B cell (primary cell): ENCODE results near the gene VKORC1L1. TPM values are rescaled to one million over a fixed set of nuclear protein-coding genes. Genes with fewer than 3 reads are reported as not detected.

Source experiments
- ATAC-seq: fragments of 200-7000 bp; cut with Tn5 transposase; one replicate; pipeline ENCODE4 v1.10.0; 2021; ENCODE audit warnings: low read depth, mild to moderate bottlenecking, moderate number of reproducible peaks, moderate library complexity
- CTCF ChIA-PET: fragments of 350-600 bp; sonication (Branson Sonifier 250); formaldehyde crosslinking; loops from one replicate; lab custom pipeline; 2021; ENCODE audit warnings: antibody characterized with exemption, inconsistent platforms; lab: Charles Lee
- POLR2A ChIA-PET: fragments of 350-600 bp; sonication (Branson Sonifier 250); formaldehyde crosslinking; loops from one replicate; lab custom pipeline; 2021; ENCODE audit warnings: antibody characterized with exemption; lab: Charles Lee
- DNase-seq: peaks from one replicate; pipeline ENCODE4 v3.0.0; 2013
- H2AFZ ChIP-seq: 2 replicates; pipeline ENCODE4 v1.6.1; 2012; ENCODE audit warnings: mild to moderate bottlenecking, low read depth, low read length; ENCODE audit not compliant: insufficient read depth, poor library complexity, severe bottlenecking
- H3K27ac ChIP-seq, 2 donors: 1 replicate in 1 of 2; 2 replicates in 1 of 2; pipeline ENCODE4 v1.5.1; 2012 to 2013; ENCODE audit warnings: low read length in 2 of 2, mild to moderate bottlenecking in 2 of 2, moderate library complexity in 1 of 2
- H3K27me3 ChIP-seq, 4 experiments: fragments of 200-600 bp in 1 of 4; sonication (generic) in 1 of 4; replicated peaks in 1 of 4; 1 replicate in 2 of 4; 2 replicates in 2 of 4; pipeline versions ENCODE4 v1.6.1 to v1.7.0; 2013 to 2016; ENCODE audit warnings: low read length in 3 of 4, mild to moderate bottlenecking in 2 of 4, mixed read lengths in 1 of 4, moderate library complexity in 1 of 4; ENCODE audit not compliant: insufficient read depth in 4 of 4, control insufficient read depth in 3 of 4; ENCODE audit errors: control extremely low read depth in 1 of 4
- H3K36me3 ChIP-seq, 2 experiments: replicated peaks in 1 of 2; 1 replicate in 1 of 2; 2 replicates in 1 of 2; pipeline versions ENCODE4 v1.6.1 to v1.7.1; 2013; ENCODE audit warnings: low read length in 1 of 2; ENCODE audit not compliant: insufficient read depth in 2 of 2, control insufficient read depth in 1 of 2; ENCODE audit errors: control extremely low read depth in 1 of 2, extremely low read depth in 1 of 2
- H3K4me1 ChIP-seq, 2 donors: fragments of 200-600 bp in 1 of 2; sonication (generic) in 1 of 2; 1 replicate in 1 of 2; 2 replicates in 1 of 2; pipeline versions ENCODE4 v1.5.1 to v1.6.1; 2013 to 2017; ENCODE audit warnings: low read length in 2 of 2; ENCODE audit not compliant: control insufficient read depth in 2 of 2, insufficient read depth in 2 of 2
- H3K4me2 ChIP-seq: replicated peaks from 2 replicates; pipeline ENCODE3; 2012; ENCODE audit warnings: mild to moderate bottlenecking, low read depth, low read length; ENCODE audit not compliant: poor library complexity, severe bottlenecking
- H3K4me3 ChIP-seq, 5 experiments: fragments of 200-600 bp in 1 of 5; sonication (generic) in 1 of 5; 1 replicate in 3 of 5; 2 replicates in 2 of 5; pipeline versions ENCODE4 v1.5.1 to v1.7.0; 2011 to 2016; ENCODE audit warnings: low read length in 4 of 5, mild to moderate bottlenecking in 4 of 5, low read depth in 2 of 5, control low read depth in 1 of 5, moderate library complexity in 1 of 5; ENCODE audit not compliant: insufficient read depth in 1 of 5; ENCODE audit errors: control extremely low read depth in 1 of 5, extremely low read depth in 1 of 5
- H3K79me2 ChIP-seq: fragments of 200-600 bp; sonication (generic); one replicate; pipeline ENCODE4 v1.6.0; 2016; ENCODE audit warnings: low read length; ENCODE audit not compliant: control insufficient read depth, insufficient read depth
- H3K9ac ChIP-seq: fragments of 200-600 bp; sonication (generic); 2 replicates; pipeline ENCODE4 v1.6.1; 2017; ENCODE audit warnings: mild to moderate bottlenecking, low read length, moderate library complexity
- H3K9me3 ChIP-seq, 3 donors: one replicate each; pipeline versions ENCODE4 v1.6.1 to v1.7.1; 2013; ENCODE audit warnings: low read length in 2 of 3; ENCODE audit not compliant: control insufficient read depth in 2 of 3, insufficient read depth in 1 of 3; ENCODE audit errors: control extremely low read depth in 1 of 3
- H4K20me1 ChIP-seq: 2 replicates; pipeline ENCODE4 v1.6.0; 2012; ENCODE audit warnings: mild to moderate bottlenecking, low read length; ENCODE audit not compliant: insufficient read depth, control insufficient read depth, poor library complexity, severe bottlenecking
- H3K27ac Mint-ChIP-seq: one replicate; pipeline ENCODE4 v1.8.0; 2021; ENCODE audit warnings: mixed read lengths
- H3K27me3 Mint-ChIP-seq: one replicate; pipeline ENCODE4 v1.8.0; 2021; ENCODE audit warnings: mixed read lengths
- H3K4me1 Mint-ChIP-seq: one replicate; pipeline ENCODE4 v1.8.0; 2021; ENCODE audit warnings: mixed read lengths
- H3K4me3 Mint-ChIP-seq: one replicate; pipeline ENCODE4 v1.8.0; 2021; ENCODE audit warnings: mixed read lengths
- H3K9me3 Mint-ChIP-seq: one replicate; pipeline ENCODE4 v1.8.0; 2022; ENCODE audit warnings: mixed read lengths; ENCODE audit not compliant: insufficient read depth
- EZH2 ChIP-seq: IDR thresholded peaks from 2 replicates; pipeline ENCODE4 v1.6.1; 2012; ENCODE audit warnings: borderline replicate concordance, low read depth, mild to moderate bottlenecking, moderate library complexity, low read length; ENCODE audit not compliant: insufficient read depth, poor library complexity, severe bottlenecking
- WGBS: methylation state at CpG from one replicate; pipeline ENCODE4 v1.1.5; 2013; ENCODE audit warnings: missing lambda C conversion rate; ENCODE audit not compliant: insufficient coverage; 5-methylcytosine and 5-hydroxymethylcytosine counted together
- intact Hi-C: fragments of 100-400 bp; cut with micrococcal nuclease; formaldehyde crosslinking; loops from one replicate; pipeline ENCODE4 v1.10.0; 2022
- polyA minus RNA-seq: library from RNA; depleted of rRNA, polyadenylated mRNA; stranded (reverse); fragments of >200 nt; gene quantifications from 2 replicates; pipeline ENCODE4 v1.2.3, GENCODE V29; 2012
- polyA plus RNA-seq: library from polyadenylated mRNA; depleted of rRNA; stranded (reverse); fragments of >200 nt; gene quantifications from 2 replicates; pipeline ENCODE4 v1.2.3, GENCODE V29; 2012
- total RNA-seq, 2 donors: library from RNA; stranded (reverse); fragments of 120-200 nt in 1 of 2; gene quantifications; 1 replicate in 1 of 2; 2 replicates in 1 of 2; pipeline versions ENCODE4 v1.2.3 to v1.2.4, GENCODE V29; 2013 to 2022
- TF ChIP-seq, protein P1 (sequence below): fragments of 200-600 bp; IDR thresholded peaks from one replicate; pipeline ENCODE4 v1.8.0; 2022; ENCODE audit warnings: antibody characterized with exemption, mild to moderate bottlenecking

Gene VKORC1L1
- total RNA-seq (8.1 and 10.1 TPM in 2 replicates), polyA plus RNA-seq (2.0 and 2.2 TPM in 2 replicates), polyA minus RNA-seq (2.2 and 2.5 TPM in 2 replicates)
- 6.3 TPM for total RNA-seq (2013)

DNA sequence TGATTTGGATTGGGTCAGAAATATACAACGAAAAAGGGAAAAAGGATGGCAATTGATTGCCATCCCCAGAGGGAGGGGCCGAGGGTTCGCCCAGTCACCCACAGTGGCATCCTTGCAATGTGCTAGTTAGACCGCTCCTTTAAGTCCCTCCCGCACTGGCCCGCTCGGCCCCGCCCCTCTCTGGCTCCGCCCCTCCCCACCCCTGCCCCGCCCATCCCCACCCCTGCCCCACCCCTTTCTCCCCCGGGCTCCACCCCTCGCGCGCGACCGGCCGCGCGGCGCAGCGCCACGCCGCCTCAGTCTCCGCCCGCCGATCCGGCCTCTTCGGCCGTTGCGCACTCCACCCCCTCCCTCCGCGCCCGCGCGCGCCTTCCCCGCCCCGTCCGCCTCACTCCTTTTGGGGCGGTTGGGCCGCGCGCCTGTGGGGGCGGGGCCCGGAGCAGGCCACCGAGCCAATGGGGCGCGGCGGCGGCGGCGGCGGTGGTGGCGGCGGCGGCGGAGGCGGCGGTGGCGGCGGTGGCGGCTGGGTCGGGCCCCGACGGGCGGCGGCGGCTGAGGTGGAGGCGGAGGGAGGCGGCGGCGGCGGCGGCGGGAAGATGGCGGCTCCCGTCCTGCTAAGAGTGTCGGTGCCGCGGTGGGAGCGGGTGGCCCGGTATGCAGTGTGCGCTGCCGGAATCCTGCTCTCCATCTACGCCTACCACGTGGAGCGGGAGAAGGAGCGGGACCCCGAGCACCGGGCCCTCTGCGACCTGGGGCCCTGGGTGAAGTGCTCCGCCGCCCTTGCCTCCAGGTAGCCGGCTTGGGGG, at the start of gene VKORC1L1:
VKORC1L1 (plus strand) TSS at position 299 of the 806 bp plus-strand sequence; CDS start at position 597, 298 bp downstream.
- H4K20me1 ChIP-seq = no peaks in the 10 kb centered on the region
- H3K27ac ChIP-seq = peak within 1 kb of the TSS; percentile 54 to 71
- H3K79me2 ChIP-seq = peaks cover 11% of the 10 kb centered on the region
- peak; percentile 96 for DNase-seq
- H3K4me1 ChIP-seq = peaks cover 5 to 9% of the 10 kb centered on the region in 2 donors
- H3K36me3 ChIP-seq = no peaks in the 10 kb centered on the region
- Mint-ChIP-seq H3K27ac (peak within 1 kb of the TSS; percentile 68), H3K9me3 (no peaks in the 10 kb centered on the region), H3K27me3 (no peaks in the 10 kb centered on the region), H3K4me3 (peak within 1 kb of the TSS; percentile 87), H3K4me1 (peaks cover 8% of the 10 kb centered on the region)
- no peaks in the 10 kb centered on the region for H3K27me3 ChIP-seq
- peak within 1 kb of the TSS; percentile 72 for H3K9ac ChIP-seq
- no peak for TF ChIP-seq EZH2
- TF ChIP-seq, protein P1, sequence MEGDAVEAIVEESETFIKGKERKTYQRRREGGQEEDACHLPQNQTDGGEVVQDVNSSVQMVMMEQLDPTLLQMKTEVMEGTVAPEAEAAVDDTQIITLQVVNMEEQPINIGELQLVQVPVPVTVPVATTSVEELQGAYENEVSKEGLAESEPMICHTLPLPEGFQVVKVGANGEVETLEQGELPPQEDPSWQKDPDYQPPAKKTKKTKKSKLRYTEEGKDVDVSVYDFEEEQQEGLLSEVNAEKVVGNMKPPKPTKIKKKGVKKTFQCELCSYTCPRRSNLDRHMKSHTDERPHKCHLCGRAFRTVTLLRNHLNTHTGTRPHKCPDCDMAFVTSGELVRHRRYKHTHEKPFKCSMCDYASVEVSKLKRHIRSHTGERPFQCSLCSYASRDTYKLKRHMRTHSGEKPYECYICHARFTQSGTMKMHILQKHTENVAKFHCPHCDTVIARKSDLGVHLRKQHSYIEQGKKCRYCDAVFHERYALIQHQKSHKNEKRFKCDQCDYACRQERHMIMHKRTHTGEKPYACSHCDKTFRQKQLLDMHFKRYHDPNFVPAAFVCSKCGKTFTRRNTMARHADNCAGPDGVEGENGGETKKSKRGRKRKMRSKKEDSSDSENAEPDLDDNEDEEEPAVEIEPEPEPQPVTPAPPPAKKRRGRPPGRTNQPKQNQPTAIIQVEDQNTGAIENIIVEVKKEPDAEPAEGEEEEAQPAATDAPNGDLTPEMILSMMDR = no peak
- intact Hi-C loops = loop anchor here (1.0 kb wide), 2 partner anchors 109 to 123 kb away; partner anchors contain the start of gene GUSB
- peak; percentile 93 for ATAC-seq
- H3K9me3 ChIP-seq = no peaks in the 10 kb centered on the region
- CTCF ChIA-PET = no interaction called here
- WGBS = under 1% methylated on average over 75 of the region's 94 CpGs
- peak within 1 kb of the TSS in 4 of 5 experiments; percentile 68 to 78 (median 68) for H3K4me3 ChIP-seq
- peak within 1 kb of the TSS; percentile 78 for H3K4me2 ChIP-seq
- POLR2A ChIA-PET = no interaction called here
- peak within 1 kb of the TSS; percentile 88 for H2AFZ ChIP-seq

DNA sequence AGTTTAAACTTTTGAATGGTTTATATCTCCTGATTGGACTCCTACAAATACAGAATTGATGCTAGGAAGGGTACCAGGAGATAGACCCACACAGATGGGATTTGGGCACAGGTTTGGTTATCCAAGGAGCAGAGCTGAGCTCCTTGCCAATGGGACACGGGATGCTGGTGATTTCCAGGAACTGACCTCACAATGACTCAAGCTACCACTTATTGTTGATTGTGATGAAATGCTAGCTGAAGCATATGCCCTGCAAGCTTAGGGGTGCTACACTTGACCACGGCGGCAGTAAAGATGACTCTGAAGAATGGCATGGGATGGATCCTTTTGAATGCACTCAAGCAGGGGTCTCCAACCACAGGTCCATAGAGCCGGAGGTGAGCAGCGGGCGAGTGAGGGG, 45.5 kb upstream of the VKORC1L1 start:
- Mint-ChIP-seq H3K27ac (no peak overlapping the region), H3K27me3 (no peaks in the 10 kb centered on the region), H3K4me1 (no peaks in the 10 kb centered on the region), H3K9me3 (no peaks in the 10 kb centered on the region), H3K4me3 (no peak overlapping the region)
- no peaks in the 10 kb centered on the region for H3K27me3 ChIP-seq
- no peaks in the 10 kb centered on the region for H3K9me3 ChIP-seq
- H3K9ac ChIP-seq = no peak overlapping the region
- H3K4me3 ChIP-seq = no peak overlapping the region
- H3K36me3 ChIP-seq = no peaks in the 10 kb centered on the region
- DNase-seq (no peak), ATAC-seq (no peak)
- WGBS = 91% methylated on average over 6 of the region's 6 CpGs
- TF ChIP-seq, protein P1 = no peak
- TF ChIP-seq EZH2 = no peak
- H3K79me2 ChIP-seq = no peaks in the 10 kb centered on the region
- H2AFZ ChIP-seq = no peak overlapping the region
- intact Hi-C loops = no loop called here
- no peaks in the 10 kb centered on the region for H4K20me1 ChIP-seq
- H3K4me1 ChIP-seq = no peaks in the 10 kb centered on the region
- POLR2A ChIA-PET = no interaction called here
- no peak overlapping the region for H3K4me2 ChIP-seq
- CTCF ChIA-PET = no interaction called here
- H3K27ac ChIP-seq = no peak overlapping the region
